Measurements from ENCODE around the gene MBD3.

The MBD3 gene

DNA sequence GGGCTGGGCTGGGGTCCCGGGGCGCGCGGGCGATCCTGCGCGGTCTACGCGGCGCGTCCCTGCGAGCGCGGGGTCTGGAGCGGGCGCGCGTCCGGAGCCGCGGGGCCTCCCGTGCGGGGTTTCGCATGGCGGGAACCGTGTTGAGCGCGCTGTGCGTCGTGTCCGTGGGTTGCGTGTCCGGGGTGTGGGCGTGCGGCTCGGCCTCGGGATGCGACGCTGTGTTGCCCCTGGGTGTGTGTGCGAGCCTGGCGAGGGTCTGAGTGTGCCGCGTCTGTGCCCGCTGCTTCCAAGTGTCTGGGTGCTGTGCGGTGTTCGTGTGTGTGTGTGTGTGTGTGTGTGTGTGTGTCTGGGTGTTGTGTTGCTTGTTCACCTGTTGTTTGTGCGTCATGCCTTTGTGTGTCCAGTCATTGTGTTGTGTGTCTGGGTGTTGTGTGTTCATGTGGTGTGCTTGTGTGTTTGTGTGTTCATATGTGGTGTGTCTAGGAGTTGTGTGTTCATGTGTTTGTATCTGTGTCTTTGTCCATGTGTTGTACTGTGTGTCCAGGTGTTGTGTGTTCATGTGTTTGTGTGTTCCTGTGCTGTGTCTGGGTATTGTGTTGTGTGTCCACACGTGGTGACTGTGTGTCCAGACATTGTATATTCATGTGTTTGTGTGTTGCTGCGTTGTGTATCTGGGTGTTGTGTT lies 68.2 kb downstream of the MBD3 start:
- FAIRE-seq (no peak), DNase-seq (ENCODE audit: insufficient read length, low spot score) (no peak)
- TF ChIP-seq, protein P1, sequence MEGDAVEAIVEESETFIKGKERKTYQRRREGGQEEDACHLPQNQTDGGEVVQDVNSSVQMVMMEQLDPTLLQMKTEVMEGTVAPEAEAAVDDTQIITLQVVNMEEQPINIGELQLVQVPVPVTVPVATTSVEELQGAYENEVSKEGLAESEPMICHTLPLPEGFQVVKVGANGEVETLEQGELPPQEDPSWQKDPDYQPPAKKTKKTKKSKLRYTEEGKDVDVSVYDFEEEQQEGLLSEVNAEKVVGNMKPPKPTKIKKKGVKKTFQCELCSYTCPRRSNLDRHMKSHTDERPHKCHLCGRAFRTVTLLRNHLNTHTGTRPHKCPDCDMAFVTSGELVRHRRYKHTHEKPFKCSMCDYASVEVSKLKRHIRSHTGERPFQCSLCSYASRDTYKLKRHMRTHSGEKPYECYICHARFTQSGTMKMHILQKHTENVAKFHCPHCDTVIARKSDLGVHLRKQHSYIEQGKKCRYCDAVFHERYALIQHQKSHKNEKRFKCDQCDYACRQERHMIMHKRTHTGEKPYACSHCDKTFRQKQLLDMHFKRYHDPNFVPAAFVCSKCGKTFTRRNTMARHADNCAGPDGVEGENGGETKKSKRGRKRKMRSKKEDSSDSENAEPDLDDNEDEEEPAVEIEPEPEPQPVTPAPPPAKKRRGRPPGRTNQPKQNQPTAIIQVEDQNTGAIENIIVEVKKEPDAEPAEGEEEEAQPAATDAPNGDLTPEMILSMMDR (IDR thresholded peaks at IDR 0.05; ENCODE audit: insufficient read depth, missing control alignments): no peak

Measured in D721Med (cell line).